ENCODE measurements around the gene NR5A1. TPM values are rescaled to one million over a fixed set of nuclear protein-coding genes. Genes with fewer than 3 reads are reported as not detected.

Gene NR5A1
- total RNA-seq, 1 experiment from 2014 or later: not detected

- in situ Hi-C loops (cut with HindIII; ENCODE audit: low pct_unique_long_range_greater_than_20kb, low sequenced_read_pairs): no loop called here
- DNase-seq (ENCODE audit: low read depth, low spot score): no peak
Measured at GRCh38 chr9:124521142-124521541, 13.9 kb upstream of the NR5A1 start.

- DNase-seq (ENCODE audit: low read depth, low spot score): peak; percentile 82
- in situ Hi-C loops (cut with HindIII; ENCODE audit: low pct_unique_long_range_greater_than_20kb, low sequenced_read_pairs): no loop called here
Measured at GRCh38 chr9:124520206-124520596, 13.0 kb upstream of the NR5A1 start.

GRCh38 chr9:124518116-124518515 lies 10.9 kb upstream of the NR5A1 start:
- in situ Hi-C loops (cut with HindIII; ENCODE audit: low pct_unique_long_range_greater_than_20kb, low sequenced_read_pairs): no loop called here
- DNase-seq (ENCODE audit: low read depth, low spot score): no peak

- in situ Hi-C loops (cut with HindIII; ENCODE audit: low pct_unique_long_range_greater_than_20kb, low sequenced_read_pairs): no loop called here
Measured at GRCh38 chr9:124517600-124517999, 10.4 kb upstream of the NR5A1 start.

GRCh38 chr9:124514874-124515273 lies 7.7 kb upstream of the NR5A1 start:
- no peak for DNase-seq (ENCODE audit: low read depth, low spot score)
- in situ Hi-C loops (cut with HindIII; ENCODE audit: low pct_unique_long_range_greater_than_20kb, low sequenced_read_pairs): no loop called here

More at GRCh38 chr9:124517600-124517999, 10.4 kb upstream of the NR5A1 start:
- no peak for DNase-seq (ENCODE audit: low read depth, low spot score)

GRCh38 chr9:124514125-124514524 lies 6.9 kb upstream of the NR5A1 start:
- in situ Hi-C loops (cut with HindIII; ENCODE audit: low pct_unique_long_range_greater_than_20kb, low sequenced_read_pairs): no loop called here
- DNase-seq (ENCODE audit: low read depth, low spot score): no peak

- DNase-seq (ENCODE audit: low read depth, low spot score): no peak
- in situ Hi-C loops (cut with HindIII; ENCODE audit: low pct_unique_long_range_greater_than_20kb, low sequenced_read_pairs): no loop called here
Measured at GRCh38 chr9:124513376-124513994, 6.3 kb upstream of the NR5A1 start.

- no peak for DNase-seq (ENCODE audit: low read depth, low spot score)
- in situ Hi-C loops (cut with HindIII; ENCODE audit: low pct_unique_long_range_greater_than_20kb, low sequenced_read_pairs): no loop called here
Measured at GRCh38 chr9:124512806-124513204, 5.6 kb upstream of the NR5A1 start.

- in situ Hi-C loops (cut with HindIII; ENCODE audit: low pct_unique_long_range_greater_than_20kb, low sequenced_read_pairs): no loop called here
- DNase-seq (ENCODE audit: low read depth, low spot score): no peak
Measured at GRCh38 chr9:124511891-124512805, 4.9 kb upstream of the NR5A1 start.

GRCh38 chr9:124511426-124511840 lies 4.2 kb upstream of the NR5A1 start:
- DNase-seq (ENCODE audit: low read depth, low spot score): peak; percentile 20
- in situ Hi-C loops (cut with HindIII; ENCODE audit: low pct_unique_long_range_greater_than_20kb, low sequenced_read_pairs): no loop called here

GRCh38 chr9:124510650-124511425 lies 3.6 kb upstream of the NR5A1 start:
- DNase-seq (ENCODE audit: low read depth, low spot score): peak; percentile 43
- in situ Hi-C loops (cut with HindIII; ENCODE audit: low pct_unique_long_range_greater_than_20kb, low sequenced_read_pairs): no loop called here

GRCh38 chr9:124507880-124508423 lies 753 bp upstream of the NR5A1 start:
- DNase-seq (ENCODE audit: low read depth, low spot score): no peak
- in situ Hi-C loops (cut with HindIII; ENCODE audit: low pct_unique_long_range_greater_than_20kb, low sequenced_read_pairs): no loop called here

- in situ Hi-C loops (cut with HindIII; ENCODE audit: low pct_unique_long_range_greater_than_20kb, low sequenced_read_pairs): no loop called here
- no peak for DNase-seq (ENCODE audit: low read depth, low spot score)
Measured at GRCh38 chr9:124506433-124506832, 766 bp downstream of the NR5A1 start.

- in situ Hi-C loops (cut with HindIII; ENCODE audit: low pct_unique_long_range_greater_than_20kb, low sequenced_read_pairs): no loop called here
- no peak for DNase-seq (ENCODE audit: low read depth, low spot score)
Measured at GRCh38 chr9:124505901-124506346, 1.3 kb downstream of the NR5A1 start.

GRCh38 chr9:124505006-124505900 lies 1.9 kb downstream of the NR5A1 start:
- in situ Hi-C loops (cut with HindIII; ENCODE audit: low pct_unique_long_range_greater_than_20kb, low sequenced_read_pairs): no loop called here
- DNase-seq (ENCODE audit: low read depth, low spot score): no peak

GRCh38 chr9:124504530-124505005 lies 2.6 kb downstream of the NR5A1 start:
- DNase-seq (ENCODE audit: low read depth, low spot score): no peak
- in situ Hi-C loops (cut with HindIII; ENCODE audit: low pct_unique_long_range_greater_than_20kb, low sequenced_read_pairs): no loop called here
